CD4-positive, alpha-beta memory T cell (primary cell): ENCODE results near the gene IL22. TPM values are rescaled to one million over a fixed set of nuclear protein-coding genes. Genes with fewer than 3 reads are reported as not detected.

Source experiments
- polyA plus RNA-seq, 2 donors: library from polyadenylated mRNA; unstranded; fragments of 300-500 nt; fragmentation: Illumina TruSeq; gene quantifications; one replicate each; pipeline ENCODE4 v1.2.3, GENCODE V29; 2021
- total RNA-seq, 2 experiments: library from RNA; stranded (reverse); gene quantifications; one replicate each; pipeline ENCODE4 v1.2.3, GENCODE V29; 2021

The IL22 gene
- total and polyA plus RNA-seq, 4 experiments from 2014 or later: 0.67 TPM; not detected in 3

Other genes with a start within 250 kb of the IL22 start
- under 1 TPM; 0.55 to 0.73 TPM for gene IFNG, start 93.9 kb downstream of the IL22 start, total RNA-seq
- gene IFNG, start 93.9 kb downstream of the IL22 start, polyA plus RNA-seq: 1 to 10 TPM; 2.8 to 3.0 TPM
- not detected for gene IL26, start 27.8 kb downstream of the IL22 start, total RNA-seq
- gene IL26, start 27.8 kb downstream of the IL22 start, polyA plus RNA-seq: under 1 TPM in 1 of 2 donors, not detected in 1; 0.30 TPM
- gene MDM1, start 78.8 kb upstream of the IL22 start, total RNA-seq: 10 to 100 TPM; 27.0 to 29.4 TPM
- 10 to 100 TPM; 11.7 to 13.0 TPM for gene MDM1, start 78.8 kb upstream of the IL22 start, polyA plus RNA-seq